GM10266 (cell line): ENCODE measurements around the gene PADI2.

ENCODE experiments used
- DNase-seq: peaks from one replicate; pipeline ENCODE4 v3.0.0; 2012; ENCODE audit errors: extremely low spot score
- TF ChIP-seq, protein P1 (sequence below): IDR thresholded peaks from 2 replicates; pipeline ENCODE4 v1.5.1; 2012; ENCODE audit warnings: mild to moderate bottlenecking, low read depth; ENCODE audit not compliant: control insufficient read depth, insufficient read depth; ENCODE audit errors: missing control alignments

Gene PADI2

DNA sequence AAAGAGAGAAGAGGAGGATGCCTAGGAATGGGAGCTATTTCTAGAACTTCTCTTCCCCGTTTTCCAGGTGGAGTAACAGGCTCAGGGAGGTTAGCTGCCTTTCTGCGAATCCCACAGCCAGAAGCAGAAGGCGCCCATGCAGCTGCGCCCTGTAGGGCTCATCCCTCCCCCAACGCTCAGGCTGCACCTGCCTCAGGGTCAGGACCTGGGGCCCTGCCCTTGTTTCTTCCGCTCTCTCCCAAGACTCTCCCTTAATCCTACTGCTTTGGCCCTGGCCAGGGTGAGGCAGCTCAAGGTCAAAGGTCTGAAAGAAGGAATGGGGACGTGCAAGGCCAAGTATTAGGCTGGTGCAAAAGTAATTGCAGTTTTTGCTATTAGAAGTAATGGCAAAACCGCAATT is 30.5 kb upstream of the PADI2 start:
- DNase-seq: no peak
- TF ChIP-seq, protein P1, sequence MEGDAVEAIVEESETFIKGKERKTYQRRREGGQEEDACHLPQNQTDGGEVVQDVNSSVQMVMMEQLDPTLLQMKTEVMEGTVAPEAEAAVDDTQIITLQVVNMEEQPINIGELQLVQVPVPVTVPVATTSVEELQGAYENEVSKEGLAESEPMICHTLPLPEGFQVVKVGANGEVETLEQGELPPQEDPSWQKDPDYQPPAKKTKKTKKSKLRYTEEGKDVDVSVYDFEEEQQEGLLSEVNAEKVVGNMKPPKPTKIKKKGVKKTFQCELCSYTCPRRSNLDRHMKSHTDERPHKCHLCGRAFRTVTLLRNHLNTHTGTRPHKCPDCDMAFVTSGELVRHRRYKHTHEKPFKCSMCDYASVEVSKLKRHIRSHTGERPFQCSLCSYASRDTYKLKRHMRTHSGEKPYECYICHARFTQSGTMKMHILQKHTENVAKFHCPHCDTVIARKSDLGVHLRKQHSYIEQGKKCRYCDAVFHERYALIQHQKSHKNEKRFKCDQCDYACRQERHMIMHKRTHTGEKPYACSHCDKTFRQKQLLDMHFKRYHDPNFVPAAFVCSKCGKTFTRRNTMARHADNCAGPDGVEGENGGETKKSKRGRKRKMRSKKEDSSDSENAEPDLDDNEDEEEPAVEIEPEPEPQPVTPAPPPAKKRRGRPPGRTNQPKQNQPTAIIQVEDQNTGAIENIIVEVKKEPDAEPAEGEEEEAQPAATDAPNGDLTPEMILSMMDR: no peak

DNA sequence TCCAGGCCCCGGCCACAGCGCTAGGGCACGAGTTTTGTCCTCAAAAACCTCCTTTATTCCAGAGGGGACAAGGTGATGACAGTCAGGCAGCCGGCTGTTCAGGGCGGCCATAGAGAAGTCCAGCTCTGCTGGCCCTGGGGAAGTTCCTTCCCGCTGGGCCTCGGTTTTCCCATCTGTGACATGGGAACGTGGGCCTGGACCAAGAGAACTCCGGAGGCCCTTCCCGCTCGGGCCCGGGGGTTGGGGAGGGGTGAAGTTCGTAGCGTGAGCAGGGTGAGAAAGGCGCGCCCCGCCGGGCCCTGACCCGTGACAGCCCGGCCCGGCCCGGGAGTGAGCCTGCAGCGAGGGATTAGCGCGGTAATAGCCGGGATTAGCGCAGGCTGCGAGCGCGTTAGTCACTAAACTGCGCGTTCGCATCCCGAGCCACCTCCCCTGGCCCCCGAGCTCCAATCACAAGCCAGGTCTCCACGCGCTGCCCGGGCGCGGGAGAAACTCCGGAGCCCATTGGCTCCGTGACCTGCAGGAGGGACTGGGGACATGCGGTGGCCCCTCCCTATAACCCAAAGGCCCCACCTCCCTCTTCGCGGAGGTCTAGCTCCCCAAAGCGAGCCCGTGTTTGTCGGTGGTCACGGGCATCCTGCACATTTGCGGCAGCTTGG is 29.8 kb upstream of the PADI2 start:
- no peak for DNase-seq
- TF ChIP-seq, protein P1: no peak

DNA sequence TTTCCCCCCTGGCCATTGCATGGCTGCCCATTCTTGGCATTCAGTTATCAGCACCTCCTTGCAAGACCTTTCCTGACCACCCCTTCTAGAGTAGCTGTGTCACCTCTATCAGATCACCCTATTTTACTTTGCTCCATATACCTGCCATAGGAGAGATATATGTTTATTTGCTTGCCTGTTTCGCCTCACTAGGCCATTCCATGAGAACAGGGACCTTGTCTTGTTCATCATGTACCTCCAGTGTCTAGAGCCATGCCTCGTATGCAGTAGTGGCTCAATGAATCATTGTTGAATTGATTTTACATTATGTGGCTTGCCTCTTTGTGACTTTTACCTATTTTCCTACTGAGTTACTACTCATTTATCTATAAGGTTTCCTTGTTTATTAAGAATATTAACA is 26.4 kb upstream of the PADI2 start:
- TF ChIP-seq, protein P1: no peak

DNA sequence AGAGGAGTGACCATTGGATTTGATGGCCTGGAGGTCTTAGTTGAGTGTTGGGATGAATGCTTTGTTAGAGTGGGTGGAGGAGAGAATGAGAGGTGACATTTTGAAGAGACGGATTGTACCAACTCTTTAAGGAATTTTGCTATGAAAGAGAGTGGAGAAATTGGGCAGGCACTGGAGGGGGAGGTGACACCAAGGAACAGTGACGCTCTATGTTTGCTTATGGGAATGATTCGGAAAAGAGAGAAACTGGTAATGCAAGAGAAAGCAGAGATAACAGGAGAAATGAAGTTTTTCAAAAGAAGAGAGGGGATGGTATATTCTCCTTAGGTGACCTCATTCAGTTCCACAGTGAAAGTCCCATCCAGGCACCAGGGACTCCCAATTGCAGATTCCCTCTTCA is 24.5 kb upstream of the PADI2 start:
- no peak for DNase-seq
- TF ChIP-seq, protein P1: no peak

More for the DNA sequence above, 26.4 kb upstream of the PADI2 start:
- DNase-seq: no peak

DNA sequence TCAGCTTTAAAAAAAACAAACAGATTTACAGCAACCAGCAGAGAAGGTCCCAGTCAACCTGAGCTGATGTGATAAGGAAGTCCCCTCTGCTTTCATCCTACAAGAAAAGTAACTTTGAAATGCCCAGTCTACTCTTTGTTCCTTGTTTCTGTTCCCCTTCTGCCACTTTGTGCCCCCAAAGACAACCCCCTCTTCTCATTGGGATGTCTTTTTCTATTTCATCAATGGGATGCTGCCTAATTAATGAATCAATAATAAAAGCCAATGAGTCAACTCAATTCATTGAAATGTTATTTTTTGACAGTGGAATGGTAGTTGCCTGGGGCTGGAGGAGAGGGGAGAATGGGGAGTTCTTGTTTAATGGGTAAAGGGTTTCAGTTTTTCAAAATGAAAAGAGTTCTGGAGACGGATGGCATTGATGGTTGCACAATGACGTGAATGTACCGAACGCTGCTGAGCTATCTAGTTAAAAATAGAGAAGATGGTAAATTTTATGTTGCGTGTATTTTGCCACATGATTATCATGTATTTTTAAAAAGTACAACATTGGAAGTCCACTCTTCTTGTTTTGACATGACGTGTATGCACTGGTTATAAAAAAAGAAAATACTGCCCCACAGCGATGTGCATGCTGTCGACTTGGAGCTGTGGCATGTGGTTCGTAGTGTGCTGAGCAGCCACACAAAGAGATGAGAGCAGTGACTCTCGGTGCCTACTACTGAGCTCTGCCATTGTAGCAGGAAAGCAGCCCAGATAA is 22.4 kb upstream of the PADI2 start:
- peak; percentile 57 for DNase-seq
- TF ChIP-seq, protein P1: peak; percentile 19

DNA sequence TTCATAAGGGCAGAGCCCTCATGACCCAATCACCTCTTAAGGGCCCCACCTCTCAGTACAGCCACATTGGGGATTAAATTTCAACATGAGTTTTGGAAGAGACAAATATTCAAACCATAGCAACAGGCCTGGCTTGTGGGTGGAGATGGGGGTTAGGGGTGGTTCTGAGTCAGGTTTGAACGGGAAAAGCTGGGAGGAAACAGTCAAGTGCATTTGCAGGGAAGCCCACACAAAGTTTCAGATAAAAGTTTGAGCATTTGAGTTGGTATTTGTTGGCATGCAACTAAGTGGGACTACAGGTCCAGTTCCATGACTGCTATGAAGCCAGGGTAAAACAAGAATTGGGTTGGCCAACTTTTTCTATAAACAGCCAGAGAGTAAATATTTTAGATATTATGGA is 21.0 kb upstream of the PADI2 start:
- TF ChIP-seq, protein P1: no peak

DNA sequence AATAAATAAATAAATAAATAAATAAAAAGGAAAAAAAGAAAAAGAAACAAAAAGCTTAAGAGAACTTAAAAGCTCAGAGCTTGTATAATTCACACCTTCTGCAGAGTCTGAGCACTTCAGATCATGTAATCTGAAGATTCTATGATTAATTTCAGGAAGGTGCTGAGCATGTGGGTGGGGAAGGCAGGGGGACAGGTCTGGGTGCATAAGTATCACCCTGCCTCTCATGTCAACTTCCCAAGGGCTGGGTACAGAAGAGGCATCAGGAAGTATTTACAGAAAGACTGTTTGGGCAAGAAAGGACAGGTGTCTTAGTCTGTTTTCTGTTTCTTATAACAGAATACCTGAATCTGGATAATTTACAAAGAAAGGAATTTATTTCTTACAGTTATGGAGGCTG is 20.4 kb upstream of the PADI2 start:
- TF ChIP-seq, protein P1: no peak
- DNase-seq: no peak

More for the DNA sequence above, 21.0 kb upstream of the PADI2 start:
- no peak for DNase-seq
